ENCODE data around the gene GPR27.
A peak's percentile ranks its signal among the peaks of the same experiment; 100 is the strongest.

The GPR27 gene, protein sequence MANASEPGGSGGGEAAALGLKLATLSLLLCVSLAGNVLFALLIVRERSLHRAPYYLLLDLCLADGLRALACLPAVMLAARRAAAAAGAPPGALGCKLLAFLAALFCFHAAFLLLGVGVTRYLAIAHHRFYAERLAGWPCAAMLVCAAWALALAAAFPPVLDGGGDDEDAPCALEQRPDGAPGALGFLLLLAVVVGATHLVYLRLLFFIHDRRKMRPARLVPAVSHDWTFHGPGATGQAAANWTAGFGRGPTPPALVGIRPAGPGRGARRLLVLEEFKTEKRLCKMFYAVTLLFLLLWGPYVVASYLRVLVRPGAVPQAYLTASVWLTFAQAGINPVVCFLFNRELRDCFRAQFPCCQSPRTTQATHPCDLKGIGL

DNA sequence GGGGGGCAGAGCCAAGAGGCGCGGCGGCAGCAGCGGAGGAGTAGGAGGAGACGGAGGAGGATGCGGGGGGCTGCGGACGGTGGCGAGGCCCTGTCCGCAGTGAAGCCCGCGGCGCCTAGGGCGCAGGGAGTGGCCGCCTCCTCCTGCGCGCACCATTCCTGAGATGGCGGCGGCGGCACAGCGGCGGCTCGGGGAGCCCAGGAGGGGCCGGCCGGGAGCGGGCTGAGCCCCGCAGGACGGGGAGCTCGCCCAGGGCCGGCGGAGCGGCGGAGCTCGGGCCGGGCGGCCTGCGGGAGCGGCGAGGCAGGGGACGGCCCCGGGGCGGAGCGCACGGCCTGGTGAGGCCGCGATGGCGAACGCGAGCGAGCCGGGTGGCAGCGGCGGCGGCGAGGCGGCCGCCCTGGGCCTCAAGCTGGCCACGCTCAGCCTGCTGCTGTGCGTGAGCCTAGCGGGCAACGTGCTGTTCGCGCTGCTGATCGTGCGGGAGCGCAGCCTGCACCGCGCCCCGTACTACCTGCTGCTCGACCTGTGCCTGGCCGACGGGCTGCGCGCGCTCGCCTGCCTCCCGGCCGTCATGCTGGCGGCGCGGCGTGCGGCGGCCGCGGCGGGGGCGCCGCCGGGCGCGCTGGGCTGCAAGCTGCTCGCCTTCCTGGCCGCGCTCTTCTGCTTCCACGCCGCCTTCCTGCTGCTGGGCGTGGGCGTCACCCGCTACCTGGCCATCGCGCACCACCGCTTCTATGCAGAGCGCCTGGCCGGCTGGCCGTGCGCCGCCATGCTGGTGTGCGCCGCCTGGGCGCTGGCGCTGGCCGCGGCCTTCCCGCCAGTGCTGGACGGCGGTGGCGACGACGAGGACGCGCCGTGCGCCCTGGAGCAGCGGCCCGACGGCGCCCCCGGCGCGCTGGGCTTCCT is at the start of gene GPR27:
Gene GPR27 (plus strand): TSS at position 155 of the 909 bp plus-strand sequence. CDS start 195 bp downstream, at position 350.
- DNase-seq: peak; percentile 35

DNA sequence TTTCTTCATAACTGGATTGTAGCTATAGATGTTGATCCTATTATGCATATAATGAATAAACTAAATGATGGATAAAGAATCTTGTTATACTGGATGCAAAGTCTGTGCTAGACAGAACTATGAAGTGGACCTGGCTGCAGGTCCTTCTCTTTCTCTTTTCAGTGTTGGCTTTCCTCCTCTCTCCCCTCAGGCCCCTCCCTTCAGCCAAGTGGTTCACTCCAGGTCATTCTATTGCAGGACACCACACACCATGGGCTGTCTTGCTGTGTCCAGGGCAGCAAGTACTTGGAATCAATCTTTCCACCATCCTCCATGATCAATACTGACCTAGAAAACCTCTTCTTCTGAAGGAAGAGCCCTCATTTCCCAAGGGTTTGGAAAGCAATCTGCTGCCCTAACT is 48.7 kb upstream of the GPR27 start:
- DNase-seq: no peak

DNA sequence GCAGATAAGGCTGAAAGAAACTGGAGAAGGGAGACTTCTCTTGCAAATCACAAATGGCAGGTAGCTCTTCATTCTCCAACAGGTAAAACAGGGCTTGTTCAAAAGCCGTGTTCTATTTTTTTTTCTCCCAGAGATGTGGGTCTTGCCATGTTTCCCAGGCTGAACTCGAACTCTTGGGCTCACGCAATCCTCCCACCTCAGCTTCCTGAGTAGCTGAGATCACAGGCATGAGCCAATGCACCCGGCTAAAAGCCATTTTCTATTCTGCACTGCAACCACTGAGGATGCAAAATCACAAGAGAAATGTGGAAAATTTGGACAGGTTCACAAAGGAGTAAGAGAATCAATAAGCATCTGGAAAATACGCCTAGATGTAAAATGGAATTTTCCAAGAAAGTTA is 48.0 kb upstream of the GPR27 start:
- no peak for DNase-seq

DNA sequence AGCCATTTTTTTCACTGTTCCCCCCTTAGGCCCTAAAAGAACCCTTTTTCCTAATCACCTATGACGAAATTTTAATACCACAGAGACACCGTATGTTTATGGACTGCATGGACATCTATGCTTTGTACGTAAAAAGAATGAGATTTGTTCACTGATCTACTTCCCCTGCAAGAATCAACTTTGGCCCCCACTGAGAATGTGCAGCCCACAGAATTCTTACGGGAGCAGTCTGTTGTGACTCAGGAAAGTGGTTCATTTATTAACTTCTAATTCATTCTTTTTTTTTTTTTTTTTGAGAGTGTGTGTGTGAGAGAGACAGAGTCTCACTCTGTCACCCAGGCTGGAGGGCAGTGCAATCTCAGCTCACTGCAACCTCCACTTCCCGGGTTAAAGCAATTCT is 46.1 kb upstream of the GPR27 start:
- DNase-seq: no peak

DNA sequence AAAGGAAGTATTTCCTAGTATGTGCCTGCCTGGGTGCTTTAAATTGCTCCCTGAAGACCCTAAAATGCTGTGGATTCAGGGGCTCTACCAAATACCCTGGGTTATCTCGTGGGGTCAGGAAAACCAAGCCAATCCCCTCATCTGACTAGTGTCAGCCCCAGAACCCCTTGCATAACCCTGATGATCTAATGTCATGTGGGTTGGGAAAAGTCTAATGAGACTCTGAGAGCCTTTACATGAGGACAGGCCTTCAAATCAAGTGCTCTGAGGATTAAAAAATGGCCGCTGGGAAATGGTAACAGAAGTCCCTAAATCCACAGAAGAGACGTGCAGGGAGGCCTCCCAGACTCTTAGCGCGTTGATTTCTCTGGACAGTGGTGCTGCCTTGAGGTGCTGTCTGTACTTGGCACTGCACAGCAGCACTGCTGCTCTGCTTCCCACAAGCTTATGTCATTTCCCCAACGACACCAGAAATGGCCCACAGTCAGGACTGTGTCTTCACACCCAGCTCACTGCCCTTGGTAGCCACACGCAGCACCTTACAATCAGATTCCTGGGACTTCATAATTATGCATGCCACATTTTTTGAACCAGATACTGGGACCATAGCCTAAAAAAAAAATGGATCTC is 45.1 kb upstream of the GPR27 start:
- no peak for DNase-seq

DNA sequence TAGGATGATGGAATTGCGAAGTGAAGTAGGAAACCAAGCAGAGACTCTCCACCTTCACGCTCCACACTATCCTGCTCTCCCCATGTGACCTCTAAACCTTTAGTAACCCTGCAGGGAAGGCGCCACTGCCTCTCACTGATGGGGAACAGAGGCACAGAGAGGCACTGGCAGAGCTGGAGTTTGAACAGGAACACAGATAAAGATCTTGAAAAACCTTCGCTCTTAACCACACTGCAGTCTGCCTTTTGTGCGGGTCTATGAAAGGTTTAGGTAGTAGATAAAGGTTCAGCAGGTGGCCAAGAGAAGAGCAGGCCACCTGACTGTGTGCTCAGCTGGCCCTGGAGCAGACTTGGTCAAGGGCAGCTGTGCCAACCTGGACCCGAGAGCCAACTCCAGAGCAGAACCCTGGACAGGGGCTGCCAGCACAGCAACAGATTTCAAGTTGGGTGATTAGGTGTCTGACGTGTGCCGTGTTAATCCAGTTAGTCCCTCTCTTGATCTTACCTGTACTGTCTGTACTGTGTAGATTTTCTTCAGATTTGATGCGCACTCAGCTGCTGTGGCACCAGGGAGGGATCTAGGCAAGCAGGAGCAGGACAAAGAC is 43.6 kb upstream of the GPR27 start:
- peak; percentile 20 for DNase-seq

DNA sequence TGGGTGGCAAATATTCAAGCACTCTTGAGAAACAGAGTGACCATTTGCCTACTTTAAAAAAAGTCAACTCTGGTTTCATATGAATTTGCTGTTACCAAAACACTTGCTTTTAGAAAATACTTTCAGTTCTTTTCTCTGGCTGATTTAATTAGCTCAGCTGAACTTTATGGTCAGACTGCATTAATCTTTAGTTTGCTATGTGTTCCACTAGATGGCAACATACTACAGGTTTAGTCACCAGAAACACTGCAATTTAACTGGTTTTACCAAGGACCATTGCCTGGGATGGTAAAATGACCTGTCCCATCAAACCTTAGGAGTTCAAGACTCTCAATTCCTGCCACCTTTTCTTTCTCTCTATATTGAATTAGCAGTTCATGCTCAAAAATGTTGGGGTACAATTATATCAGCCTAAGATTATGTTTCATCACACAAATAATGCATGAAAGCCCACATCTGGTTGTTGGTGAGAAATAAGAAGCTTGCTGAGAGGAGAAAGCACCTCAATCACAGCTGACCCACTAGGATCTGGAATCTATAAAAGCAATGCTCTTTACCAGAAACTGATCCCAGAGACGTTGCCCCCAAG is 42.7 kb upstream of the GPR27 start:
- peak; percentile 48 for DNase-seq

DNA sequence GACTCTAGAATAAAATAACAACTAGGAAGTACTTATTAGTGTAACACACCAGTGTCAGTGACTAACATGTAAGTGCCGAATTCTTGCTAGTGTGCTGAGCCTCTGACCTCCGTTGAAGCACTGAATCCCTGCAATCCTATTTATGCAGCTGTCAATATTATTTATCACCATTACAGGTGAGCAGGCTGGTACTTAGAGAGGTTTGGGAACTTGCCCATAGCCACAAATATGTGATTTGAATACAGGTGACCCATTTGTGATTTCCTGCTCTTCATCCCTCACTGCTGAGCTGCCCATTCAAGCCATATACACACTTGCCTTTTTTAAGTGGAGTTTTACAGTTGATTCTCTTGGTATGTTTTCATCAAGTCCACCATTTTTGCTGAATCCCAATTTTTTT is 40.6 kb upstream of the GPR27 start:
- DNase-seq: peak; percentile 84

DNA sequence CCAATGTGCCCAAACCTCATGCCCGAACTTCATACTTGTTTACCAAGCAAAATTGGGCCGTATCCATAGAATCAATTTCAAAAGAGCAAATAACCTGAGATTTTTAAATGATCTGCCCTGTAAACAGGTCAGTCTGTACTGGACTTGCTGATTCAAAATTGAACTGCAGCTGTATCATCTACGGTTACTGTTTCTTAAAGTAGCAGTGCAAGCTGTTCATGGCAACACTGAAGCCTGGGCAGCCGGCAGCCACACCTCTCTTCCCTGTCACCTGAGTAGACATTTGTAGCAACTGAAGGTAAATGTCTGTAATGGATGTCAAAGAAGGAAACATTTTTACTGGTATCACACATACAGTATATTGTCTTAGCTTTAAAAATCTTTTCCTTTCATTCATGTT is 39.1 kb upstream of the GPR27 start:
- DNase-seq: no peak

DNA sequence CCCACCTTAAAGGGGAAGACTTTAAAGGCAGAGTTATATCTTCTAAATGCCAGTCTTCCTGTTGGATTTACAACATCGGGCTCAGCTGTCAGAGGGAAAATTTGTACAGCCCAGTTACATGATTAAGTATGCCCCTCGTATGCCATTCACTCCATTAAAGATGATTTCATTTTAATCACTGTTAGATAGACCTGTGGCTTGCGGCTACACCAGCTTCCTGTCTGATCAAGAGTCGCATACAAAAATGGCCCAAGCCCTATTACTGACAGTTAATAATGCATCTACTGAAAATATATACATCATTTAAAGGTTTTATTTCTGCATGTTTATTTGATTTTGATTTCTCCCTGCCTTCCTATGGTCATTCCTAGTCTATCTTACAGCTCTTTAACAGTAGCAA is 35.6 kb upstream of the GPR27 start:
- no peak for DNase-seq

DNA sequence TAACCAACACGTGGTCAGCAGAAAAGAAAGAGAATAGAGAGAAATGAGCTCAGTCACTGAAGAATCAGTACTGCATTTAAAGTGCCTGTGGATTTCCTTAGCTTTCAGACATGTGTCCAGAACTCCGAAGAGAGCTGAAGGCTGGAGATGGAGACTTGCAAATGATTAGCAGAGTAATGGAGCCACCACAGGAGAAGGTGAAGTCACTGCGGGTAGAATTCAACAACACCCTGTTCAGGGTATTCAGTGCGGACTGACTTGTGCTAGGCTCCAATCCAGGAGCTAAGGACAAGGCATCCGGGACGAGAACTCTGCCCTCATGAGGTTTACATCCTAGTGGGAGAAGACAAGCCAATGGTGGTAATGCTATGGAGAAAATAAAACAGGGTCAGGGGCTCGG is 32.7 kb upstream of the GPR27 start:
- no peak for DNase-seq

DNA sequence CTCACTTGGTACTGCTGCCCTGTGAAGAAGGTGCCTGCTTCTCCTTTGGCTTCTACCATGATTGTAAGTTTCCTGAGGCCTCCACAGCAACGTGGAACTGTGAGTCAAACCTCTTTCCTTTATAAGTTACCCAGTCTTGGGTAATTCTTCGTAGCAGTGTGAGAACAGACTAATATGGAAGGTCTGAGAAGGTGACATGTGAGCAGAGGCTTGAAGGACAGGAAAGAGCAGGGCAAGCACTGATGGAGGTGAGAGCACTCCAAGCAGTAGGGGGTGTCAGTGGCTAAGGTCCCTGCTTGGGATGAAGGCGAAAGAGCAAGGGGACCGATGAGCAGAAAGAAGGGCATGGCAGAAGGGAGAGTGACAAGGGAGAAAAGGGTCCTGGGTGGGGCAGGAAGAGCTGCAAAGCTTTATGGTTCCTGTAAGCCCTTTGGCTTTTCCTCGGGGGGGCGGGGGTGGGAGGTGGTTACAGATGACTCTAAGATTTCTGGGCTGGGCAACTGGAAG is 32.0 kb upstream of the GPR27 start:
- no peak for DNase-seq

DNA sequence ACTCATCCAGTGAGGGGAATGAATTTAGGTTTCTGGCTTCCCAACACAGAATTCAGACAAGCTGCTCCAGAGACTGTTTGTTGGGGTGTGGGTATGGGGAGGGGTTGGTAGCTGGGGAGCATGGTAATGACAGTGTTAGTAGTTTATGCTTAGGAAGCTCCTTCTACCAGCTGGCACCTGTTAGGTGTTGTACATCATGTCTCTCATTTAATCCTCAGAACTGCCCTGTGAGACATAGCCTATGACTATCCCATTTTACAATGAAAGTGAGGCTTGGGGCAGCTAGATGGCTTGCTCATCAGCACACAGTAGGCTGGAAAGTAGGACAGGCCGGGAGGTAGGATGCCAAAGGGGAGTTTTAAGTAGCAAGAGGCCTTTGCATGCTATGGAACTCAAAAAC is 31.0 kb upstream of the GPR27 start:
- DNase-seq: no peak

DNA sequence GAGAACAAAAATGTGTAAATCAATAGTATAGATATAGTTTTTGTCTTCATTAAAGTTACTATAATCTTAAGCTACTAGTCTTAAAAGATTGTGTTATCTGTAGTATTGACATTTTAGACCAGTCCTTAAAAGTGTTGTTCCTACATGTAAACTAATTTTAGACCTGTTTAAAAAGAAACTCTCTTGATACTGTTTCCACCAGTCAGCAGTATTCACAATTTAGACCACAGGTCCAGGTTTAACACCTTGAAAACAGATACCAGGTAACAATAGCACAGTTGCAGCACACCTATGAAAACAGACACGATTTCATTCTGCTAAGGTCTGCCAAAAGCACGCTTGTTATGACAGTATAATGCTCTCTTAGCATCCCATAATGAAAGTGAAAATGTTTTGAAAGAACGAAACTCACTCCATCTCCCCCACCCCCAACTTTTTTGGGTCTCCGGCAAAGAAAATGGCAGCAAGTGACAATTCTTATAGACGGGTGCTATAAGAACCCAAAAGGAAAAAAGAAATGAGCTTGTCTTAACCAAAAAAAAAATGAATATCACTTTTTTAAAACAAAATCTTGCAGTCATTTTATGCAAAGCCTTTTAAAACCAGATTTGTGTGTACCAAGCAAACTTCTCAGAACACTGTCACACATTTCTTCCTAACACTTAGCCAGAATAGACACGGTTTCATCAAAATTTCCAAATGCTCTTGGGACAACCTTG is 30.0 kb upstream of the GPR27 start:
- DNase-seq: no peak

DNA sequence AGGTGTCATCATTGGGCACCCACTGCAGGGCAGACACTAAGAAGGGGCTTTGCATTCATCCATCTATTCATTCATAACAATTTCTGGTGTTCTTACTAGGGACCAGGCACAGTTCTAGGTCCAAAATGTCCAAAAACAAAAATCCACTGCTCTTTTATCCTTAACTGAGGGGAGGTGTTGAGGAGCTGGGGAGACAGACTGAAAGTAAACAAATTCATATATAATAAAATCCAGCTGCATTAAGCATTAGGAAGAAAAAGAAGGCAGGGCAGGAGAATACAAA is 29.5 kb upstream of the GPR27 start:
- no peak for DNase-seq

DNA sequence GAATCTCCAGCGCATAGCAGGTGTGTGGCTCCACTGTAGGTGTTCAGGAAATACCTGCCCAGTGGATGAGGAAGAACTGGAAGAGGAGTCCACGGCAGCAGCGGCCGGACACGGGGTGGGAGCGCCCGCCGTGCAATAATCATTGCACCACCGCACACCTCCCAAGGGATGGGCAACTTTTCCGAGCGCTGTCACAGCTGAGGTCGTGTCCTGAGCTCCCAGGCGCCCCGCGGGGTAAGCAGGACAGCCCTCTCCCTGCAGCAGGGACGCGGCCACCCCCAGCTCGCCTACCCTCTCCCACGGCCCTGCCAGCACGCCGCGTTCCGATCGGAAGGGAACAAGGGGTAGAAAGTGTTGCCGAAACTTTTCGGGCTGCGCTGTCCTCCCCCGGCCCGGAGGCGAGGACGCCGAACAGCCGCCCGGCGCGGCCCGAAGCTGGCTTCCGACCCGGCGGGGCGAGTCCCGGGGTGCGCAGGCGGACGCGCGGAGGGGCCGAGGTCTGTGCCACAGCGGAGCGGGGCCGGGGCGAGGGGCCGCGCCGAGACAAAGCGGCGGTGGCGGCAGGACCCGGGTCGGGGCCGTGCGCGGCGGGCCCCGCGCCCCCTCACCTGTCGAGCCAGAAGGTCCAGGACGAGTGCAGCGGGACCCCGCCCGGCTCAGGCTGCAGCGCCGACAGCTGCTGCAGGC is 28.9 kb upstream of the GPR27 start:
- DNase-seq: no peak

DNA sequence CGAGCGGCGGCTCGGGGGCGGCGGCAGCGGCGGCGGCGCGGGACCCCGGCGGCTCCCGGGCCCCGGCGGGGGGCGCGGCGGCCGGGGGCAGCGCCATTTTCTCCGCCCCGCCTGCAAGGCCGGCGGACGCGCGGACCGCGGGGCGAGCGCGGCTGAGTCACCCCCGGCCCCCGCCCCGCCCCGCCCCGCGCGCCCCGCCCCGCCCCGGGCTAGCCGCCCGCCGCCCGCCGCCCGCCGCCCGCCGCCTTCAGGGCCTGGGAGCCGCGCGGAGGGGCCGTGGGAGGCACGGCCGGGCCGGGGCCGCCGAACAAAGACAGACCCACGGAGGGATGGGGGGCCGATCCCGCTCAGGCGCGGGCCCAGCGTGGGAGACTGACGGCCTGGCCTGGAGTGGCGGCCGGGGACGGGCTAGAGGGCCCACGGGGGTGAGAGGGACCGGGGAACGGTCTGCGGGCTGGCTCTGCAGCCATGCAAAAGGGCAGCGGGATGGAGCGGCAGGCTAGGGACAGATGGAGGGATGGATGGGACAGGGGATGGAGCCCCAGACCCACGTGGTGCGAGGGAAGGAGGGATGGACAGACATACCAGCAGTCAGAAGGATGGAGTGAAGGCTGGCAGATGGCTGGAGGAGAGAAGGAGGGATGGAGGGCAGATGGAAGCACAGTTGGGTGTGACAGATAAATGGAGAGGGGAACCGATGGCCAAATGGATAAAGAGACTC is 28.2 kb upstream of the GPR27 start, which contains the start of gene EIF4E3:
Gene EIF4E3 (minus strand): TSS at position 132 of the 721 bp plus-strand sequence. CDS start 35 bp downstream, at position 97.
- DNase-seq: peak; percentile 27

DNA sequence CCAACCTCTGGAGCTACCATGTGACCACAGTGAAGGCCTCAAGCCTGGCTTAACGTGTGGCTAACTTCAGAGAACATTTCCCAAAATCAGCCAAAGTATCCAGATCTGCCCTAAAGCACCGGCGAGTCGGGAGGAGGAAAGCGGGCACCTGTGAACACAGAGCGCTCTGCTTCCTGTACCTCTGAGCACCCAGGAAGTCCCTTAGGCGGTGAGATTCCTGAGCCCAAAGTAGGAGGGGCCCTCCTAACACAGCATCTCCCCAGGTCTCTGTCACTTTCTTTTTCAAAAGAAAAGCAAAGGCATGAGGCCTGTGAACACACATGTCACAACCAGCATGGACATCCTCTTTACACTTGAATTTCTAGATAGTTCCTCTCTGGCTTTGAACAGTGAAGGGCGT is 27.5 kb upstream of the GPR27 start:
- DNase-seq: no peak

DNA sequence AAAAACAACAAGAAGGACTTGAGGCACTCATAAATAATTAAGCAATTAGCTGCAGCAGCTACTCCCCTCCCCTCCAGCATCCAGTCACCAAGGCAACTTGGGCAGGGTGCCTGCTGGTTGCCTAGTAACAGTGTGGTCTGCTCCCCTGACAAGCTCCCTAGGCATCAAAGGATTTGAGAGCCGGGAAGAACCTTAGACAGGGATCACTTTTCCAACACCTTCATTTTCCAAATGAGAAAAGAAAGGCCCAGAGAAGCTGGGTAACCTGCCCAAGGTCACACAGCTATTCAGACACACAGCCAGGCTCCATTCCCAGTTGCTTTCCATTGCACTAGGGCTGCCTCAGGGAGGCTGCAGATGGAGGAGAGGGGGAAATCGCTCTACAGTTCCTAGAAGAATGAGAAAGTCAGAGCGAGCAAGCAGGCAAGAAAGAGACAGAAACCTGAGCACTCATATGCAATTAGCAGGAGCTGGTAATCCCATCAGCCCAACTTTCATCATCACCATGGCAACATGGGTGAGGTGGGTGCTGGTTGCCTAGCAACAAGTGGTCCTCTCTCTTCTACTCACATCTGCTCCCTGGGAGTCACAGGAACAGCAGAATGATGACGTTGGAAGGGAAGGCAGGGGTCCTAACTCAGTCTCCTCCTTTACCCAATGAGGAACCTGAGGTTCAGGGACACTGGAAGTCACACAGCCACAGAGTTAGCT is 24.9 kb upstream of the GPR27 start:
- peak; percentile 24 for DNase-seq

DNA sequence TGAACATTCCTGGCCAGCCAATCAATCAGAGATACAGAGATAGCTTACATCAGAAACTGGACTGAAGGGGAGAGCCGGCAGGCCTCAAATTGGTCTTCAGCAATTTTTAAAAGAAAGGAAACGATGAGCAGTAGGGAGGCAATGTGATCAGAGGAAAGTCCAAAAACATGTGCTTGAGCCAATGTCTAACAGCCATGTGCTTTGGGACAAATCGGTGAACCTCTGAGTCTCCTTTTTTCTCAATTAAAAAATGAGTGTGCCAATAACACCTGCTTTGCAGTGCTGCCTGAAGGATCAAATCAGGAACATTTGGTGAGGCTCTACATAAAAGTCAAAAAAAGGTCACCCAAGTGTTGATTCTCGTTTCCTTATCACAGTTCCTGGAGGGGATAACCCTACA is 21.0 kb upstream of the GPR27 start:
- no peak for DNase-seq

All from NCI-H345 (cell line).